HCT116 (cell line): ENCODE measurements around the gene UBE2D3. TPM values are rescaled to one million over a fixed set of nuclear protein-coding genes. Genes with fewer than 3 reads are reported as not detected.
A peak's percentile ranks its signal among the peaks of the same experiment; 100 is the strongest.

Experiments used
- ATAC-seq: fragments of 200-7000 bp; cut with Tn5 transposase; 2 replicates; pipeline ENCODE4 v1.9.1; 2020; ENCODE audit warnings: mild to moderate bottlenecking, moderate library complexity
- BruUV-seq: library from RNA; stranded (reverse); fragments of 400-500 nt; replicated peaks from 2 replicates; lab custom pipeline; 2021; lab: Mats Ljungman, UMichigan
- CTCF ChIA-PET: fragments of 300-600 bp; sonication (Branson Sonifier 250); formaldehyde crosslinking; loops from one replicate; lab custom pipeline; 2021; ENCODE audit warnings: antibody characterized with exemption; lab: Charles Lee
- POLR2A ChIA-PET: fragments of 300-600, 350-600 bp; sonication (Branson Sonifier 250); formaldehyde crosslinking; loops from one replicate; lab custom pipeline; 2021; ENCODE audit warnings: antibody characterized with exemption; lab: Charles Lee
- RAD21 ChIA-PET, 2 experiments: fragments of 300-600 bp; sonication (Branson Sonifier 250); formaldehyde crosslinking; loops; one replicate each; lab custom pipeline; 2023; ENCODE audit warnings: low total read pairs in 2 of 2; ENCODE audit not compliant: uncharacterized antibody in 2 of 2, unreplicated experiment in 2 of 2, low non-redundant PET in 1 of 2; lab: Charles Lee
- DNase-seq: peaks from one replicate; pipeline ENCODE4 v3.0.0-alpha.2; 2010; ENCODE audit warnings: low read depth, low spot score
- H2AFZ ChIP-seq: fragments of 200-600 bp; shearing (Covaris generic), sonication (generic); 2 replicates; pipeline ENCODE4 v1.6.1; 2017; ENCODE audit warnings: low read depth, mixed run types, mixed read lengths, antibody characterized with exemption, low read length; ENCODE audit not compliant: poor library complexity, severe bottlenecking
- H3K27ac ChIP-seq: 2 replicates; pipeline ENCODE4 v1.5.1; 2012; ENCODE audit warnings: low read depth, low read length
- H3K27me3 ChIP-seq: fragments of 200-600 bp; sonication (generic); 2 replicates; pipeline ENCODE4 v1.6.1; 2016; ENCODE audit warnings: mixed run types, low read length, mixed read lengths; ENCODE audit not compliant: insufficient read depth
- H3K36me3 ChIP-seq, 2 experiments: fragments of 200-500 bp in 1 of 2; fragments of 200-600 bp in 1 of 2; sonication (Bioruptor generic) in 1 of 2; sonication (generic) in 1 of 2; 2 replicates each; pipeline versions ENCODE4 v1.5.1 to v1.6.1; 2014 to 2016; ENCODE audit warnings: low read length in 2 of 2, inconsistent platforms in 1 of 2, mixed read lengths in 1 of 2, mixed run types in 1 of 2; ENCODE audit not compliant: insufficient read depth in 2 of 2, control insufficient read depth in 1 of 2
- H3K4me1 ChIP-seq, 2 experiments: fragments of 200-600 bp in 1 of 2; sonication (generic) in 1 of 2; 2 replicates each; pipeline versions ENCODE4 v1.5.1 to v1.6.1; 2012 to 2017; ENCODE audit warnings: low read length in 2 of 2, inconsistent platforms in 1 of 2, mild to moderate bottlenecking in 1 of 2, mixed read lengths in 1 of 2, mixed run types in 1 of 2, moderate library complexity in 1 of 2; ENCODE audit not compliant: insufficient read depth in 2 of 2, control insufficient read depth in 1 of 2
- H3K4me2 ChIP-seq: fragments of 200-600 bp; sonication (generic); 2 replicates; pipeline ENCODE4 v1.6.1; 2017; ENCODE audit warnings: mixed run types, low read length, mixed read lengths
- H3K4me3 ChIP-seq, 2 experiments: fragments of 200-600 bp in 1 of 2; sonication (generic) in 1 of 2; replicated peaks in 1 of 2; 2 replicates each; pipeline ENCODE4 v1.5.1; 2011 to 2016; ENCODE audit warnings: low read length in 2 of 2, control low read depth in 1 of 2, low read depth in 1 of 2, mild to moderate bottlenecking in 1 of 2, mixed read lengths in 1 of 2, mixed run types in 1 of 2
- H3K79me2 ChIP-seq: fragments of 200-600 bp; sonication (generic); 2 replicates; pipeline ENCODE4 v1.6.1; 2017; ENCODE audit warnings: mild to moderate bottlenecking, mixed run types, low read length, moderate library complexity, mixed read lengths; ENCODE audit not compliant: insufficient read depth
- H3K9ac ChIP-seq: fragments of 200-600 bp; sonication (generic); 2 replicates; pipeline ENCODE4 v1.6.1; 2016; ENCODE audit warnings: low read length, mixed read lengths
- H3K9me2 ChIP-seq: fragments of 200-600 bp; sonication (generic), shearing (Covaris generic); 2 replicates; pipeline ENCODE4 v1.6.1; 2017; ENCODE audit warnings: mixed run types, mild to moderate bottlenecking, moderate library complexity; ENCODE audit not compliant: insufficient read depth
- H3K9me3 ChIP-seq, 2 experiments: fragments of 200-500 bp in 1 of 2; fragments of 200-600 bp in 1 of 2; sonication (Bioruptor generic) in 1 of 2; sonication (generic) in 1 of 2; 2 replicates each; pipeline ENCODE4 v1.6.1; 2014 to 2017; ENCODE audit warnings: low read length in 2 of 2, mixed read lengths in 2 of 2, inconsistent platforms in 1 of 2, low read depth in 1 of 2, mild to moderate bottlenecking in 1 of 2, mixed run types in 1 of 2, moderate library complexity in 1 of 2; ENCODE audit not compliant: control insufficient read depth in 1 of 2, insufficient read depth in 1 of 2
- H4K20me1 ChIP-seq: fragments of 200-600 bp; sonication (generic), shearing (Covaris generic); 2 replicates; pipeline ENCODE4 v1.6.1; 2017; ENCODE audit warnings: mixed run types, mild to moderate bottlenecking, moderate library complexity; ENCODE audit not compliant: insufficient read depth
- CBX3 ChIP-seq: IDR thresholded peaks from 2 replicates; pipeline ENCODE4 v1.6.1; 2012; ENCODE audit warnings: low read depth
- CEBPB ChIP-seq: IDR thresholded peaks from 2 replicates; pipeline ENCODE4 v1.6.1; 2012; ENCODE audit warnings: low read depth
- CTCF ChIP-seq, 3 experiments: fragments of 200-600 bp in 1 of 3; sonication (generic) in 1 of 3; IDR thresholded peaks in 2 of 3; conservative IDR thresholded peaks in 1 of 3; 2 replicates each; pipeline ENCODE4 v1.5.1; 2012 to 2017; ENCODE audit warnings: low read depth in 2 of 3, low read length in 2 of 3, antibody characterized with exemption in 1 of 3, borderline replicate concordance in 1 of 3, control low read depth in 1 of 3, mild to moderate bottlenecking in 1 of 3, mixed read lengths in 1 of 3, mixed run types in 1 of 3, moderate library complexity in 1 of 3; ENCODE audit not compliant: insufficient read depth in 1 of 3
- EGR1 ChIP-seq: IDR thresholded peaks from 2 replicates; pipeline ENCODE4 v1.6.1; 2012; ENCODE audit warnings: low read depth
- EZH2 ChIP-seq: fragments of 200-600 bp; sonication (generic); IDR thresholded peaks from 2 replicates; pipeline ENCODE4 v1.6.1; 2017; ENCODE audit warnings: antibody characterized with exemption, mixed run types
- EZH2phosphoT487 ChIP-seq: fragments of 200-600 bp; IDR thresholded peaks from 2 replicates; pipeline ENCODE4 v1.6.1; 2018; ENCODE audit warnings: antibody characterized with exemption, borderline replicate concordance
- FOSL1 ChIP-seq: IDR thresholded peaks from 2 replicates; pipeline ENCODE4 v1.6.1; 2012; ENCODE audit warnings: low read depth
- JUND ChIP-seq: IDR thresholded peaks from 2 replicates; pipeline ENCODE4 v1.6.1; 2012
- MAX ChIP-seq: IDR thresholded peaks from 2 replicates; pipeline ENCODE4 v1.6.1; 2012
- POLR2A ChIP-seq: IDR thresholded peaks from 2 replicates; pipeline ENCODE4 v1.7.0; 2011; ENCODE audit warnings: borderline replicate concordance; ENCODE audit not compliant: insufficient read depth, insufficient read length; ENCODE audit errors: extremely low read depth
- SIN3A ChIP-seq: IDR thresholded peaks from 2 replicates; pipeline ENCODE4 v1.6.1; 2012; ENCODE audit warnings: low read depth
- TCF7L2 ChIP-seq: IDR thresholded peaks from 2 replicates; pipeline ENCODE4 v1.7.0; 2011; ENCODE audit warnings: borderline replicate concordance, inconsistent platforms; ENCODE audit not compliant: insufficient read depth, insufficient read length; ENCODE audit errors: extremely low read depth
- ZNF274 ChIP-seq: fragments of 200-500 bp; sonication (Bioruptor generic); IDR thresholded peaks from 2 replicates; pipeline ENCODE4 v1.6.1; 2014; ENCODE audit warnings: mild to moderate bottlenecking, low read depth, low read length, inconsistent platforms
- intact Hi-C: fragments of 100-400 bp; cut with micrococcal nuclease; formaldehyde crosslinking; loops from 2 replicates; pipeline ENCODE4 v1.10.0; 2022
- total RNA-seq: library from RNA; stranded (reverse); gene quantifications from one replicate; pipeline ENCODE4 v1.2.1, GENCODE V29; 2021; ENCODE audit not compliant: unreplicated experiment

Gene UBE2D3
- total RNA-seq, 1 experiment from 2014 or later = 302 TPM

GRCh38 chr4:102759831-102760644, 67.3 kb downstream of the UBE2D3 start:
- H3K79me2 ChIP-seq = peaks cover 21% of the 10 kb centered on the region
- no peaks in the 10 kb centered on the region for H3K27me3 ChIP-seq
- DNase-seq (no peak), ATAC-seq (peak; percentile 30)
- H4K20me1 ChIP-seq = no peaks in the 10 kb centered on the region
- ChIA-PET CTCF (no interaction called here), POLR2A (interaction anchor here (1.1 kb wide), 1 partner anchor 68 kb away, joined by 4 read pairs; no protein-coding TSS in a partner anchor), RAD21 (no interaction called here)
- intact Hi-C loops = no loop called here
- H3K4me2 ChIP-seq = peak overlapping the region; percentile 96
- no peaks in the 10 kb centered on the region for H3K36me3 ChIP-seq
- no peak overlapping the region for H2AFZ ChIP-seq
- BruUV-seq = TSS peak; percentile 58
- peak overlapping the region; percentile 52 for H3K27ac ChIP-seq
- peaks cover 11 to 26% of the 10 kb centered on the region in 2 experiments; a peak in 3 of 4 replicates for H3K4me1 ChIP-seq
- H3K4me3 ChIP-seq = peak overlapping the region; percentile 70 to 92
- no peaks in the 10 kb centered on the region for H3K9me2 ChIP-seq
- H3K9ac ChIP-seq = peak overlapping the region; percentile 72
- H3K9me3 ChIP-seq = no peaks in the 10 kb centered on the region
- TF ChIP-seq MAX (peak; percentile 7; the same call in 1 of the 2 replicates), EGR1 (no peak), CEBPB (0 out of 2 replicates have a peak, but pooled peaks have one; percentile 13), CBX3 (no peak), ZNF274 (no peak), SIN3A (no peak; the same call in 1 of the 2 replicates), FOSL1 (no peak), EZH2 (no peak), JUND (no peak), EZH2phosphoT487 (no peak), POLR2A (no peak), CTCF (IDR thresholded peaks at IDR 0.05 in 2 of 3, conservative IDR thresholded peaks at IDR 0.05 in 1 of 3; ENCODE audit: borderline replicate concordance in 1 of 3, insufficient read depth in 1 of 3, low read depth in 2 of 3, low read length in 2 of 3) (no peak), TCF7L2 (no peak)
